Measurements from ENCODE around the gene PIP5K1C. TPM values are rescaled to one million over a fixed set of nuclear protein-coding genes. Genes with fewer than 3 reads are reported as not detected.

PIP5K1C gene
- total and polyA plus RNA-seq, 9 of the 15 experiments (the other 6 are each of a cell fraction or from before 2014, with no cell fraction given), result 0.38 to 22.1 (median 4.1) TPM

GRCh38 chr19:3707868-3708206 is 7.6 kb upstream of the PIP5K1C start:
- WGBS (ENCODE audit: insufficient coverage, low coverage, missing lambda C conversion rate), result 79% methylated on average over 12 of the region's 12 CpGs
- no peak overlapping the region for H3K4me2 ChIP-seq (ENCODE audit: insufficient read depth, low read length)
- H3K27ac ChIP-seq (ENCODE audit: extremely low read depth, low read depth, low read length), result no peak overlapping the region
- ATAC-seq (no peak), FAIRE-seq (no peak), DNase-seq (ENCODE audit: extremely low read depth in 1 of 4, low spot score in 3 of 4) (no peak)
- no peaks in the 10 kb centered on the region for H3K36me3 ChIP-seq (ENCODE audit: control insufficient read depth, insufficient read depth, low read length)
- ChIA-PET CTCF (ENCODE audit: low intra/inter-chr PET ratio) (no interaction called here), POLR2A (interaction anchor here (0.5 to 1.3 kb wide), 3 partner anchors 18 to 40 kb away, joined by 3 to 4 read pairs (median 3); no protein-coding TSS in a partner anchor)
- no peaks in the 10 kb centered on the region for H3K9me1 ChIP-seq (ENCODE audit: control insufficient read depth, insufficient read depth, low read length)
- intact Hi-C loops (cut with micrococcal nuclease) (loop anchor here (10.0 kb wide), 1 partner anchor 383 kb away; no protein-coding TSS in a partner anchor), in situ Hi-C loops (cut with MboI) (loop anchor here (5.0 to 10.0 kb wide), 3 partner anchors 46 to 413 kb away; no protein-coding TSS in a partner anchor)
- BruUV-seq (replicated peaks), result no TSS peak
- H3K4me3 ChIP-seq, result no peak overlapping the region
- TF ChIP-seq CAMTA2 (CRISPR knock-in tag; conservative IDR thresholded peaks at IDR 0.05) (no peak), MAFF (IDR thresholded peaks at IDR 0.05; ENCODE audit: low read length) (no peak), GTF2E2 (tag; IDR thresholded peaks at IDR 0.05) (no peak), ESRRA (IDR thresholded peaks at IDR 0.05; ENCODE audit: borderline replicate concordance, low read depth) (no peak), HMG20B (CRISPR knock-in tag; IDR thresholded peaks at IDR 0.05) (no peak), ZZZ3 (IDR thresholded peaks at IDR 0.05) (no peak), ESRRB (CRISPR knock-in tag; IDR thresholded peaks at IDR 0.05; ENCODE audit: borderline replicate concordance) (no peak), ZBTB49 (CRISPR knock-in tag; IDR thresholded peaks at IDR 0.05; ENCODE audit: borderline replicate concordance) (no peak), PHF8 (IDR thresholded peaks at IDR 0.05; ENCODE audit: borderline replicate concordance, low read length) (no peak)
- no peak overlapping the region for H2AFZ ChIP-seq (ENCODE audit: low read depth, low read length)
- H3K4me1 ChIP-seq (replicated peaks in 1 of 2; ENCODE audit: control insufficient read depth in 2 of 2, insufficient read depth in 2 of 2, low read length in 2 of 2), result peaks cover 13 to 36% of the 10 kb centered on the region in 2 experiments; a peak in 3 of 5 replicates
- no peaks in the 10 kb centered on the region for H3K79me2 ChIP-seq (ENCODE audit: control insufficient read depth, insufficient read depth, low read length)
- no peaks in the 10 kb centered on the region for H4K20me1 ChIP-seq (replicated peaks; ENCODE audit: control insufficient read depth, insufficient read depth, low read length)
- H3K27me3 ChIP-seq (ENCODE audit: control insufficient read depth in 2 of 2, insufficient read depth in 2 of 2, low read length in 2 of 2), result no peaks in the 10 kb centered on the region
- no peak overlapping the region for H3K9ac ChIP-seq (ENCODE audit: insufficient read depth in 1 of 2, low read depth in 2 of 2, low read length in 2 of 2)
- no peaks in the 10 kb centered on the region for H3K9me3 ChIP-seq (replicated peaks; ENCODE audit: control insufficient read depth, insufficient read depth, low read depth, low read length)
